Measurements from ENCODE around the gene SH2D2A. TPM values are rescaled to one million over a fixed set of nuclear protein-coding genes. Genes with fewer than 3 reads are reported as not detected.
"Not testable (repeated sequence)": the region's sequence is repeated elsewhere in the genome, so short reads cannot be mapped to it uniquely, and the experiment has no call there.

The SH2D2A gene
- total RNA-seq, 2 experiments from 2014 or later: 280 to 294 TPM

GRCh38 chr1:156767879-156768604 is 48.6 kb downstream of the SH2D2A start:
- Mint-ChIP-seq H3K27me3 (no peaks in the 10 kb centered on the region), H3K4me3 (no peak overlapping the region), H3K4me1 (ENCODE audit: low read depth) (peaks cover 43% of the 10 kb centered on the region), H3K9me3 (no peaks in the 10 kb centered on the region), H3K36me3 (peaks cover 24% of the 10 kb centered on the region), H3K27ac (no peak overlapping the region)
- POLR2A ChIA-PET: interaction anchor here (1.0 to 4.7 kb wide), 7 partner anchors 16 to 41 kb away, joined by 3 to 33 read pairs (median 4); partner anchors contain the start of genes HDGF, ISG20L2, METTL25B and MRPL24
- intact Hi-C loops (cut with micrococcal nuclease): loop anchor here (1.0 kb wide), 4 partner anchors 17 to 48 kb away; partner anchors contain the start of genes HDGF, ISG20L2, METTL25B and MRPL24
- CTCF ChIA-PET: interaction anchor here (0.9 to 11.0 kb wide), 15 partner anchors 16 to 122 kb away, joined by 3 to 155 read pairs (median 4); partner anchors contain the start of genes CRABP2, ISG20L2, METTL25B and MRPL24
- peak; percentile 59 for DNase-seq

- ChIA-PET CTCF (interaction anchor here (1.0 to 11.0 kb wide), 8 partner anchors 15 to 94 kb away, joined by 3 to 155 read pairs (median 4); partner anchors contain the start of genes CRABP2, ISG20L2, METTL25B and MRPL24), POLR2A (interaction anchor here (0.5 to 4.7 kb wide), 7 partner anchors 15 to 73 kb away, joined by 4 to 33 read pairs (median 5); partner anchors contain the start of genes HDGF, ISG20L2, METTL25B and MRPL24)
- Mint-ChIP-seq H3K4me3 (no peak within 1 kb of the TSS), H3K36me3 (peaks cover 20% of the 10 kb centered on the region), H3K4me1 (ENCODE audit: low read depth) (peaks cover 36% of the 10 kb centered on the region), H3K9me3 (no peaks in the 10 kb centered on the region), H3K27ac (no peak within 1 kb of the TSS), H3K27me3 (no peaks in the 10 kb centered on the region)
- peak; percentile 99 for DNase-seq
- intact Hi-C loops (cut with micrococcal nuclease): loop anchor here (1.0 kb wide), 4 partner anchors 16 to 49 kb away; partner anchors contain the start of genes HDGF, ISG20L2, METTL25B and MRPL24
Observed at GRCh38 chr1:156767101-156767878, 49.4 kb downstream of the SH2D2A start, which contains the start of gene PRCC. PRCC (plus strand) TSS chr1:156767535; CDS start chr1:156767772, 237 bp downstream.

DNA sequence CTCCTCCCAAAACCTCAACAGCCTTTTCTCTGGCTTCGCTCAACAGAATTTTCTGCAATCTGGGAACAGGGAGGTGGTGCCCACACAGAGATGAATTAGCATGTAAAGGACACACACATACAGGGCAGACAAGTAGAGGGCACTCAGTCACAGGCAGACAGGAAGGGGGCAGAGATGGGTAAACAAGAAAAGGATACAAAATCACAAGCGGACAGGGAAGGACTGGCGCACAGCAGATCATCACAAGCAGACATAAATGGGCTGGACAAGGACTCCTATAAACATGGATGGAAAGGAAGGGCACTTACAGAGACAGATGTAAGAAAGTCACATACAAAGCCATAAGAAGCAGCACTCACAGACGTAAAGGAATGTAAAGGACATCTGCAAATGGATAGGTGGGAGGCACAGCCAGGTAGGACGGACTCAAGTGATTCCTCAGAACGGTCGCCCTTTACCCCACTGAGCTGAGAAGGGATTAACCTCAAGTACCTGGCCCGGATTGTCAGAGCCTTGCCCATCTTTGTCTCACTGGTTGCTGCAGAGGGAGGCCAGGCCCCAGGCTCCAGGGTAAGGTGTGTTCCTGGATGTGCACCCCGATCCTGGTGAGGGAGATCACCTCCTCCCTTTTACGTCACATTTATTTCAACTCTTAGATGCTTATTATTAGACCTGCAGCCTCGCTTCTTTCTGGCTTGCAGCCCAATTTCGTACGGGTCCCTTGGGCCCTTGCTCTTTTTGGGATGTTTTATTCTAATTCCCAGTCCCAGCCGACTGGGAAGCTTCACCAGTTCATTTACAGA is 50.1 kb downstream of the SH2D2A start:
- intact Hi-C loops (cut with micrococcal nuclease): loop anchor here (1.0 kb wide), 4 partner anchors 15 to 50 kb away; partner anchors contain the start of genes HDGF, ISG20L2, METTL25B and MRPL24
- Mint-ChIP-seq H3K27me3 (no peaks in the 10 kb centered on the region), H3K4me3 (no peak overlapping the region), H3K4me1 (ENCODE audit: low read depth) (peaks cover 33% of the 10 kb centered on the region), H3K27ac (no peak overlapping the region), H3K36me3 (peaks cover 20% of the 10 kb centered on the region), H3K9me3 (no peaks in the 10 kb centered on the region)
- CTCF ChIA-PET: interaction anchor here (1.0 to 11.0 kb wide), 8 partner anchors 14 to 94 kb away, joined by 3 to 155 read pairs (median 4); partner anchors contain the start of genes CRABP2, ISG20L2, METTL25B and MRPL24
- DNase-seq: no peak
- POLR2A ChIA-PET: interaction anchor here (0.5 to 4.7 kb wide), 7 partner anchors 14 to 72 kb away, joined by 4 to 33 read pairs (median 5); partner anchors contain the start of genes HDGF, ISG20L2, METTL25B and MRPL24

- Mint-ChIP-seq H3K36me3 (peaks cover 13% of the 10 kb centered on the region), H3K27ac (no peak overlapping the region), H3K9me3 (no peaks in the 10 kb centered on the region), H3K4me3 (no peak overlapping the region), H3K4me1 (ENCODE audit: low read depth) (peaks cover 25% of the 10 kb centered on the region), H3K27me3 (no peaks in the 10 kb centered on the region)
- no peak for DNase-seq
- ChIA-PET POLR2A (interaction anchor here (4.0 to 4.7 kb wide), 2 partner anchors 14 to 38 kb away, joined by 28 to 33 read pairs; partner anchors contain the start of genes HDGF, ISG20L2 and METTL25B), CTCF (interaction anchor here (1.2 to 11.0 kb wide), 2 partner anchors 24 to 39 kb away, joined by 3 to 155 read pairs; partner anchors contain the start of genes ISG20L2, METTL25B and MRPL24)
- intact Hi-C loops (cut with micrococcal nuclease): no loop called here
Observed at GRCh38 chr1:156765666-156766065, 51.0 kb downstream of the SH2D2A start.

DNA sequence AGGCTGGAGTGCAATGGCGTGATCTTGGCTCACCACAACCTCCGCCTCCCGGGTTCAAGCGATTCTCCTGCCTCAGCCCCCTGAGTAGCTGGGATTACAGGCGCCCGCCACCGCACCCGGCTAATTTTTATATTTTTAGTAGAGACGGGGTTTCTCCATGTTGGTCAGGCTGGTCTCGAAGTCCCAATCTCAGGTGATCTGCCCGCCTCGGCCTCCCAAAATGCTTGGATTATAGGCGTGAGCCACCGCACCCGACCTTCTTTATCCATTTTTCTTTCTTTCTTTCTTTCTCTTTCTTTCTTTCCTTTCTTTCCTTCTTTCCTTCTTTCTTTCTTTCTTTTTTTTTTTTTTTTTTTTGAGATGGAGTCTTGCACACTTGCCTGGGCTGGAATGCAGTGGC is 51.5 kb downstream of the SH2D2A start:
- intact Hi-C loops (cut with micrococcal nuclease): not testable (repeated sequence)

GRCh38 chr1:156760796-156761104 is 55.9 kb downstream of the SH2D2A start:
- H3K27ac Mint-ChIP-seq: no peak overlapping the region
- no peaks in the 10 kb centered on the region for H3K4me1 Mint-ChIP-seq (ENCODE audit: low read depth)
- no peak for DNase-seq
- H3K9me3 Mint-ChIP-seq: no peaks in the 10 kb centered on the region
- ChIA-PET CTCF (interaction anchor here (0.7 to 1.8 kb wide), 4 partner anchors 33 to 78 kb away, joined by 3 to 6 read pairs (median 4); no protein-coding TSS in a partner anchor), POLR2A (interaction anchor here (1.2 kb wide), 1 partner anchor 10 kb away, joined by 4 read pairs; no protein-coding TSS in a partner anchor)
- intact Hi-C loops (cut with micrococcal nuclease): no loop called here
- H3K27me3 Mint-ChIP-seq: no peaks in the 10 kb centered on the region
- no peak overlapping the region for H3K4me3 Mint-ChIP-seq
- no peaks in the 10 kb centered on the region for H3K36me3 Mint-ChIP-seq

More for the DNA sequence above, 51.5 kb downstream of the SH2D2A start:
- not testable (repeated sequence) for H3K27ac Mint-ChIP-seq, H3K9me3 Mint-ChIP-seq, DNase-seq, H3K27me3 Mint-ChIP-seq, H3K4me3 Mint-ChIP-seq
- ChIA-PET CTCF (interaction anchor here (1.2 to 11.0 kb wide), 2 partner anchors 24 to 38 kb away, joined by 3 to 155 read pairs; partner anchors contain the start of genes ISG20L2, METTL25B and MRPL24), POLR2A (interaction anchor here (4.0 to 4.7 kb wide), 2 partner anchors 13 to 38 kb away, joined by 28 to 33 read pairs; partner anchors contain the start of genes HDGF, ISG20L2 and METTL25B)
- Mint-ChIP-seq H3K36me3 (peaks cover 11% of the 10 kb centered on the region), H3K4me1 (ENCODE audit: low read depth) (peaks cover 21% of the 10 kb centered on the region)

GRCh38 chr1:156760092-156760795 is 56.4 kb downstream of the SH2D2A start:
- H3K27ac Mint-ChIP-seq: no peak overlapping the region
- intact Hi-C loops (cut with micrococcal nuclease): no loop called here
- no peaks in the 10 kb centered on the region for H3K36me3 Mint-ChIP-seq
- no peaks in the 10 kb centered on the region for H3K4me1 Mint-ChIP-seq (ENCODE audit: low read depth)
- POLR2A ChIA-PET: interaction anchor here (1.2 kb wide), 1 partner anchor 10 kb away, joined by 4 read pairs; no protein-coding TSS in a partner anchor
- CTCF ChIA-PET: interaction anchor here (1.2 to 1.8 kb wide), 3 partner anchors 33 to 70 kb away, joined by 3 to 6 read pairs (median 5); no protein-coding TSS in a partner anchor
- no peak overlapping the region for H3K4me3 Mint-ChIP-seq
- no peaks in the 10 kb centered on the region for H3K9me3 Mint-ChIP-seq
- no peak for DNase-seq
- H3K27me3 Mint-ChIP-seq: no peaks in the 10 kb centered on the region

GRCh38 chr1:156757572-156758253 is 58.9 kb downstream of the SH2D2A start:
- DNase-seq; intact Hi-C loops (cut with micrococcal nuclease); H3K36me3 Mint-ChIP-seq; H3K4me3 Mint-ChIP-seq; H3K27ac Mint-ChIP-seq; H3K9me3 Mint-ChIP-seq; POLR2A ChIA-PET; H3K4me1 Mint-ChIP-seq (ENCODE audit: low read depth); H3K27me3 Mint-ChIP-seq: not testable (repeated sequence)
- CTCF ChIA-PET: interaction anchor here (5.0 kb wide), 1 partner anchor 31 kb away, joined by 24 read pairs; no protein-coding TSS in a partner anchor

DNA sequence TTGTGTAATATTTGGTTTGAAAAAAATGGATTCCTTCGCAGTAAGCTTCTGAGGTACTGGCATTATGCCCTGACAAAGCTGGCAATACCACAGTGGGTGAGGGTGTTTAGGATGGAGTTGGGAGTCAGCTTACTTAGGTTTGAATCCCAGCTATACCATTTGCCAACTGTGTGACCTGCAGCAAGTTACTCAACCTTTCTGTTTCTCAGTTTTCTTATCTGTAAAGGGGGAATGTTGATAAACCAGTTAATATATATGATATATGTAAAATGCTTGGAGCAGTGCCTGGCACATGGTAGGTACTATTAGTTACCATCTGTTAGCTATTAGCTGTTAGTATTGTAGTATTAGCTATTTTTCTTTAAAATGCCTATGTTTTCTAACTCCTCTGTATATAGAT is 60.3 kb downstream of the SH2D2A start:
- ChIA-PET POLR2A (interaction anchor here (0.6 to 1.0 kb wide), 2 partner anchors 15 to 78 kb away, joined by 3 to 4 read pairs; partner anchors contain the start of gene MRPL24), CTCF (interaction anchor here (1.0 to 5.0 kb wide), 3 partner anchors 30 to 79 kb away, joined by 3 to 24 read pairs (median 3); partner anchors contain the start of gene NES)
- Mint-ChIP-seq H3K36me3 (no peaks in the 10 kb centered on the region), H3K4me3 (no peak overlapping the region), H3K27me3 (no peaks in the 10 kb centered on the region), H3K27ac (no peak overlapping the region), H3K4me1 (ENCODE audit: low read depth) (peaks cover 7% of the 10 kb centered on the region), H3K9me3 (no peaks in the 10 kb centered on the region)
- DNase-seq: no peak
- intact Hi-C loops (cut with micrococcal nuclease): no loop called here

Data from activated CD4-positive, alpha-beta memory T cell treated with anti-CD3 and anti-CD28 coated beads for 36 hours (primary cell).